ENCODE data around the gene DEAF1.

- TF ChIP-seq CTCF (IDR thresholded peaks at IDR 0.05) (no peak), E2F5 (CRISPR knock-in tag; IDR thresholded peaks at IDR 0.05) (no peak), OVOL2 (CRISPR knock-in tag; IDR thresholded peaks at IDR 0.05; ENCODE audit: borderline replicate concordance) (no peak), NR2C2 (CRISPR knock-in tag; IDR thresholded peaks at IDR 0.05) (no peak), ZNF263 (CRISPR knock-in tag; IDR thresholded peaks at IDR 0.05; ENCODE audit: low read depth) (no peak), CREB1 (CRISPR knock-in tag; IDR thresholded peaks at IDR 0.05) (no peak)
- TF ChIP-seq, protein P1, sequence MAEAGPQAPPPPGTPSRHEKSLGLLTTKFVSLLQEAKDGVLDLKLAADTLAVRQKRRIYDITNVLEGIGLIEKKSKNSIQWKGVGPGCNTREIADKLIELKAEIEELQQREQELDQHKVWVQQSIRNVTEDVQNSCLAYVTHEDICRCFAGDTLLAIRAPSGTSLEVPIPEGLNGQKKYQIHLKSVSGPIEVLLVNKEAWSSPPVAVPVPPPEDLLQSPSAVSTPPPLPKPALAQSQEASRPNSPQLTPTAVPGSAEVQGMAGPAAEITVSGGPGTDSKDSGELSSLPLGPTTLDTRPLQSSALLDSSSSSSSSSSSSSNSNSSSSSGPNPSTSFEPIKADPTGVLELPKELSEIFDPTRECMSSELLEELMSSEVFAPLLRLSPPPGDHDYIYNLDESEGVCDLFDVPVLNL (CRISPR knock-in tag; IDR thresholded peaks at IDR 0.05; ENCODE audit: borderline replicate concordance, low read depth): no peak
These were observed 73.2 kb downstream of the DEAF1 start for GRCh38 chr11:621838-622237.

Data from WTC11 (cell line).